Activated naive CD4-positive, alpha-beta T cell treated with anti-CD3 and anti-CD28 coated beads, Interleukin-2, amount 10 ng/mL, durations not matched to agents 7 days and 5 days (primary cell): ENCODE results near the gene NDUFA9.
A peak's percentile ranks its signal among the peaks of the same experiment; 100 is the strongest.

ENCODE experiments used
- CTCF ChIA-PET: fragments of 350-600 bp; sonication (Branson Sonifier 250); formaldehyde crosslinking; loops from one replicate; lab custom pipeline; 2021; ENCODE audit warnings: antibody characterized with exemption; lab: Charles Lee
- DNase-seq: peaks from one replicate; pipeline ENCODE4 v3.0.0-alpha.2; 2020
- H3K27ac Mint-ChIP-seq: one replicate; pipeline ENCODE4 v1.8.0; 2021; ENCODE audit warnings: mild to moderate bottlenecking, moderate library complexity, mixed read lengths
- H3K27me3 Mint-ChIP-seq: one replicate; pipeline ENCODE4 v1.8.0; 2021; ENCODE audit warnings: mild to moderate bottlenecking, mixed read lengths
- H3K36me3 Mint-ChIP-seq: one replicate; pipeline ENCODE4 v1.8.0; 2021; ENCODE audit warnings: mixed read lengths
- H3K4me1 Mint-ChIP-seq: one replicate; pipeline ENCODE4 v1.8.0; 2021; ENCODE audit warnings: mixed read lengths
- H3K4me3 Mint-ChIP-seq: one replicate; pipeline ENCODE4 v1.8.0; 2021; ENCODE audit warnings: mild to moderate bottlenecking, moderate library complexity, mixed read lengths
- H3K9me3 Mint-ChIP-seq: one replicate; pipeline ENCODE4 v1.8.0; 2021; ENCODE audit warnings: mixed read lengths

The NDUFA9 gene

DNA sequence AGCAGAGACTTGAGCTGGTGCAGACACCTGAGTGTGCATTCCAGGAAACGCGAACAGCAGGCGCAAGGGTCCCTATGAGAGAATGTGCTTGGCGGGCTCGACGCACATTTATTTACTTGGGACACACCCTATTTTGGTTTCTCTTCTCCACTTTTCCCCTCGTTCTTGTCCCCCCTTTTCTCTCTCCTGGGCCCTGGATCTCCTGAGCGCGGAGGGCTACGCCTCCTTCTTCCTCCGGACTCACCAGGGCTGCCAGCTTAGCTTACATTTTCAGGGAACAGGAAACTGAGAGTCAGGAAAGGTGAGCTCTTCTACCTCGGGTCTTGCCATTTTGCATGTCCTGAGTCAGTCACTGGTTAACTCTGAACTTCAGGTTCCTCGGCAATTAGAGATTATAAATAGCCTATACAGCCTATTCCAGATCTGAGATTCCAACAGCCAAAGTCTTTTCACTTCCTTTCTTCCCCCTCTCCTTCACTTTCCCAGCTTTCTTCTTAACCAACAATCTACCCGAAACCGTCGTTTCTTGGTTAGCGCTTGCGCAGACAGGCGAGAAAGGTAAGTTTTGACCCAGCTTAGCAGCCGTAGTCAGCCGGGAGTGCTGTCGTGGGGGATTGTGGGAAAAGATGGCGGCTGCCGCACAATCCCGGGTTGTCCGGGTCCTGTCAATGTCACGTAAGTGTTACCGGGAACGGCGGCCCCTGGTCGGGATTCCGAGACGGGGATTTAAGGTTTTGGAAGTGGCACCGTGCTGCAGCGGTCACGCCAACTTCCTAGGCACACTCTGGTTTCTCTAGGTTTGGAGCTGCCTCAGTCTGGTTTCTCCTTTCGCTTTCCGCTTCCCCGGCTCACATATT, at the start of gene NDUFA9, which contains the start of gene AKAP3:
Gene NDUFA9 (plus strand): TSS at position 614 of the 857 bp plus-strand sequence. CDS start 13 bp downstream, at position 627.
Gene AKAP3 (minus strand): TSS at position 551 of the 857 bp plus-strand sequence. CDS start 10,855 bp downstream, outside the sequence.
- CTCF ChIA-PET: interaction anchor here (2.2 kb wide), 1 partner anchor 44 kb away, joined by 11 read pairs; no protein-coding TSS in a partner anchor
- Mint-ChIP-seq H3K4me1 (peaks cover 49% of the 10 kb centered on the region), H3K27ac (peak within 1 kb of the TSS; percentile 92), H3K4me3 (peak within 1 kb of the TSS; percentile 98), H3K9me3 (no peaks in the 10 kb centered on the region), H3K36me3 (peaks cover 1% of the 10 kb centered on the region), H3K27me3 (peaks cover 3% of the 10 kb centered on the region)
- DNase-seq: peak; percentile 88

DNA sequence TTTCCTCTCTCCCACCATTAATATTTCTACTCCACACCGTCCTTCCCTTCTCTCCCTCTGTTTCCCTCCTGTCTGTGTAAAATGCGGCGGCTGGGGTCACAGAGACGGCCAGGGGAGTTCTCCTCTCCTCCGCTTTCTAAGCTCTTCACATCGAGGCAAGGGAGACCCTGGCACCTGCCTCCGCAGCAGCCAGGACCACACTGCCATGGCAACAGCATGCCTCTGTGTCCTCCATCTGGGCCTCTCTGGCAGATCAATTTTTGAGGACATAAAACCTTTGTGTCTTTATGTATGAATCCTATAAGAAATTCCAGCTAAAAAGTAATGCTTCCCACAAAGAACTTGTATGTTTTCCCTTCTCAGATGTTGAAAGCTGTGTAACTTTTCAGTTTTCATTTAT, 45.5 kb upstream of the NDUFA9 start:
- peaks cover 12% of the 10 kb centered on the region for H3K4me1 Mint-ChIP-seq
- H3K4me3 Mint-ChIP-seq: no peak overlapping the region
- H3K27me3 Mint-ChIP-seq: peaks cover 15% of the 10 kb centered on the region
- DNase-seq: no peak
- no peak overlapping the region for H3K27ac Mint-ChIP-seq
- no peaks in the 10 kb centered on the region for H3K9me3 Mint-ChIP-seq
- CTCF ChIA-PET: interaction anchor here (0.6 to 1.3 kb wide), 5 partner anchors 11 to 1139 kb away, joined by 3 to 5 read pairs (median 3); no protein-coding TSS in a partner anchor
- H3K36me3 Mint-ChIP-seq: peaks cover 1% of the 10 kb centered on the region

DNA sequence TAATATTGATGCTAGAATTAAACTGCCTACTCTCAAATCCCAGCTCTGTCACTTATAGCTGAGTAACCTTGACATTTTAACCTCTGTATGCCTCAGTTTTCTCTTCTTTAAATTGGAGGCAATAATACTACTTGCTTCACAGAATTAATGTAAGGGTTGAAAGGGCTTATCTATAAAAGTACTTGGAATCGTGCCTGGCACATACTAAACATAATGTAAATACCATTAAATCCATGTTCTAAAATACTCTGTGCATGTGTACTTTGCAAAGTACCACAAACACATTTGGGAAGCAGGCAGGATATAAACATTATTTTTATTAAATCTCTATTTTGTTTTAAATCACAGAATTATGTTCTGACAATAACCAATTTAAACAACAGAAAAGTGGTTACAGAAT, 45.0 kb upstream of the NDUFA9 start:
- Mint-ChIP-seq H3K27me3 (peaks cover 15% of the 10 kb centered on the region), H3K9me3 (no peaks in the 10 kb centered on the region), H3K36me3 (peaks cover 1% of the 10 kb centered on the region), H3K4me3 (no peak overlapping the region), H3K27ac (no peak overlapping the region), H3K4me1 (peaks cover 12% of the 10 kb centered on the region)
- CTCF ChIA-PET: interaction anchor here (0.6 to 2.1 kb wide), 10 partner anchors 12 to 1139 kb away, joined by 3 to 11 read pairs (median 3); partner anchors contain the start of genes AKAP3 and NDUFA9
- DNase-seq: no peak

DNA sequence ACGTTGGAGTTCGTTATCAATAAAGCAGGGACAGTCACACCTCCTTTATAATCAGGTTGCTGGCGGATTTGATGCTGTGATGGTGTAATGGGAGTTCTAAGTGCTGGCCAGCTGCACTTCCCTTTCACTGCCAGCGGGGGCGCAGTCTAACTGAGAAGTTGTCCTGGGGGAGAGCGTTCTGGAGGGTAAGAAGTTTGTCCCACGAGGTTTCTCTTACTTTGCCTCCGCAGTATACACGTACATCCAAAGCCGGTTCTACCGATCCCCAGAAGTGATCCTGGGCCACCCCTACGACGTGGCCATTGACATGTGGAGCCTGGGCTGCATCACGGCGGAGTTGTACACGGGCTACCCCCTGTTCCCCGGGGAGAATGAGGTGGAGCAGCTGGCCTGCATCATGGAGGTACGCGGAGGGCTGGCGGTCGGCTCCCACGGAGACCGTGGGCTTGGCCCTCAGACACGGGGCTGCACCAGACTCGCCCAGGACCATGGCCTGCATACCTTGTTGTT, 44.2 kb upstream of the NDUFA9 start:
- Mint-ChIP-seq H3K4me1 (peaks cover 12% of the 10 kb centered on the region), H3K27ac (peak overlapping the region; percentile 85), H3K27me3 (peaks cover 15% of the 10 kb centered on the region), H3K36me3 (peaks cover 1% of the 10 kb centered on the region), H3K4me3 (peak overlapping the region; percentile 95), H3K9me3 (no peaks in the 10 kb centered on the region)
- CTCF ChIA-PET: interaction anchor here (0.7 to 2.1 kb wide), 10 partner anchors 13 to 211 kb away, joined by 3 to 11 read pairs (median 3); partner anchors contain the start of genes AKAP3 and NDUFA9
- DNase-seq: peak; percentile 87

DNA sequence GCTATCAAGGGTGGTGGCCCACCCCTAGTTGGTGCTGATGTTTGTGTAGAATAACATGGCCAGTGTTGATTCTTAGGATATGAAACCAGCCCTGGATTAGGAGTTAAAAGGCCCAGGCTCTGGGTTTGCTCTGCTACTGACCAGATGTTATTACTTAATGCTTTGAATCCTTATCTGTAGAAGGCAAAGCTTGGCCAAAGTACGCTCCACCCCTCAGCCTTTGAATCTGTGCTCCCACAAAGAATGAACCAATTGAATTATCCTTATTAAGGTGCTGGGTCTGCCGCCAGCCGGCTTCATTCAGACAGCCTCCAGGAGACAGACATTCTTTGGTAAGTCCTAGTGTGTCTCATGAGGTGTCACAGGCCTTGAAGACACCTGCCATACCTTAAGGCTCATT, 41.9 kb upstream of the NDUFA9 start:
- H3K9me3 Mint-ChIP-seq: no peaks in the 10 kb centered on the region
- no peak overlapping the region for H3K4me3 Mint-ChIP-seq
- H3K27ac Mint-ChIP-seq: no peak overlapping the region
- H3K36me3 Mint-ChIP-seq: peaks cover 4% of the 10 kb centered on the region
- DNase-seq: no peak
- H3K27me3 Mint-ChIP-seq: peaks cover 12% of the 10 kb centered on the region
- CTCF ChIA-PET: no interaction called here
- peaks cover 12% of the 10 kb centered on the region for H3K4me1 Mint-ChIP-seq

DNA sequence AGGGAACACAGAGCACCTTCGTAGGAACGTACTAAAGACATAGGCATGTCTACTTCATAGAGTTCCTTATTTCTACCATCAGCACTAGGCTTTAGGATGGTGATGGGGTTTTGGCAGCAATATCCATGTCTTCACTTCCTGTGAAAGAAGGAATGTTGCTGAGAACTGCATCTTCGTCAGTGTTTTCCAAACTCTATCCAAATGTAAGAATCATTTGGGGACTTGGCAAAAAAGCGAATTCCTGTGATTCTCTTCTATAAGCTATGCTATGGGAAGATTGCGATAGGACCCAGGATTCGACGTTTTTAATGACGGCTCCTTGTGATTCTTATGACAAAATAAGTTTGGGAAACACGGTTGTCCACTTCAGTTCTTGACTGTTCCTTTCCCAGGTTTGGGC, 39.8 kb upstream of the NDUFA9 start:
- Mint-ChIP-seq H3K4me3 (no peak overlapping the region), H3K36me3 (peaks cover 16% of the 10 kb centered on the region), H3K27me3 (peaks cover 4% of the 10 kb centered on the region), H3K9me3 (no peaks in the 10 kb centered on the region), H3K4me1 (peaks cover 12% of the 10 kb centered on the region), H3K27ac (no peak overlapping the region)
- CTCF ChIA-PET: no interaction called here
- no peak for DNase-seq

DNA sequence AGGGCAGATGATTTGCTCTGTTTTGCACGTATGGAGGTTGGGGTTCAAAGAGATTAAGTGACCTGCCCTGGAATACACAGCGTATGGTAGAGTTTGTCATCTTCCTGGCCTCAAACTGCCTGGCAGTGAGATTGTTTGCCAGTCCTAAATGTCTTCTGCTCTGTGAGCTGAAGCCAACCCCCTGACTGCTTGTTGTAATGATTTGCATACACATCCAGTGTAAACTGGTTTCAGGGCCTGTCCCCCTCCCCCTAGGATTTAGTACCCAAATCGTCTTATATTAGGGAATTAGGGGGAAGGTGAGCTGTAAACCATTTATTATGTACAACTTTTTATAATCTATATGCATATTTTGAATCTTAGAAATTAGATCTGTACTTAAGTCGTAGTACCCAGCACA, 38.4 kb upstream of the NDUFA9 start:
- H3K36me3 Mint-ChIP-seq: peaks cover 24% of the 10 kb centered on the region
- no peaks in the 10 kb centered on the region for H3K27me3 Mint-ChIP-seq
- no peak overlapping the region for H3K27ac Mint-ChIP-seq
- DNase-seq: no peak
- H3K9me3 Mint-ChIP-seq: no peaks in the 10 kb centered on the region
- H3K4me1 Mint-ChIP-seq: peaks cover 6% of the 10 kb centered on the region
- no peak overlapping the region for H3K4me3 Mint-ChIP-seq
- CTCF ChIA-PET: interaction anchor here (0.7 to 1.4 kb wide), 2 partner anchors 61 to 147 kb away, joined by 3 read pairs; no protein-coding TSS in a partner anchor

DNA sequence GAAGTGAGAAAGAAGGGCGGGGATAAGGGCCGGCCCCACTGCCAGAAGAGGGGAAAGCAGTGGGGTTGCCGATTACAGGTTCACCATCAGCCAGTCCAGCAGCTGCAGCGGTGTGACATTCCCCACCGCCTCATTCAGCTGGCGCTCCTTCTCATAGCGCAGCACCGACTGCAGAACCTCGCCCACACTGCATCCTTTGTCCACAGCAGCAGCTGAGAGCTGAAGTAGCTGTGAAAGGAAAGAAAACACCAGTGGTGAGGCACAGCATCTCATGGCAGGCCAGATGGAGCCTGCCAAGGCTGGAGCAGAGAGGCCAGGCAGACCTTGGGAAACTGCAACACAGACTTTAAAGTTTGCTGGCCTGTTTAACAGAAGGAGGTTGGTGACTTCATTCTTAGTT, 33.2 kb upstream of the NDUFA9 start:
- Mint-ChIP-seq H3K27me3 (no peaks in the 10 kb centered on the region), H3K4me1 (no peaks in the 10 kb centered on the region), H3K4me3 (no peak overlapping the region), H3K36me3 (peaks cover 22% of the 10 kb centered on the region), H3K27ac (no peak overlapping the region), H3K9me3 (no peaks in the 10 kb centered on the region)
- no peak for DNase-seq
- CTCF ChIA-PET: no interaction called here

DNA sequence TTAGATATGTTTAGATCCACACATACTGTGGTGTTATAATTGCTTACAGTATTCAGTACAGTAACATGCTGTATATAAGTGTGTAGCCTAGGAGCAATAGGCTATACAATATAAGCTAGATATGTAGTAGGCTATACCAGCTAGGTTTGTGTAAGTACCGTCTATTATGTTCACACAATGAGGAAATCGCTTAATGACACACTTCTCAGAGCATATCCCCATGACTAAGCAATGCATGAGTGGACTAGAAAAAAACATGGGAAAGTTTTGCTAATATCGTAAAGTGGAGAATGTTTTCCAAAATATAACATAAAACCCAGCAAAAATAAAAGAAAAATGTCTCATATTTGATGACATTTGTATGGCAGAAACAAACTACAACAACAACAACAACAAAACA, 27.4 kb upstream of the NDUFA9 start:
- Mint-ChIP-seq H3K27me3 (no peaks in the 10 kb centered on the region), H3K4me3 (no peak overlapping the region), H3K9me3 (no peaks in the 10 kb centered on the region), H3K4me1 (no peaks in the 10 kb centered on the region), H3K27ac (no peak overlapping the region), H3K36me3 (no peaks in the 10 kb centered on the region)
- no peak for DNase-seq
- CTCF ChIA-PET: no interaction called here

DNA sequence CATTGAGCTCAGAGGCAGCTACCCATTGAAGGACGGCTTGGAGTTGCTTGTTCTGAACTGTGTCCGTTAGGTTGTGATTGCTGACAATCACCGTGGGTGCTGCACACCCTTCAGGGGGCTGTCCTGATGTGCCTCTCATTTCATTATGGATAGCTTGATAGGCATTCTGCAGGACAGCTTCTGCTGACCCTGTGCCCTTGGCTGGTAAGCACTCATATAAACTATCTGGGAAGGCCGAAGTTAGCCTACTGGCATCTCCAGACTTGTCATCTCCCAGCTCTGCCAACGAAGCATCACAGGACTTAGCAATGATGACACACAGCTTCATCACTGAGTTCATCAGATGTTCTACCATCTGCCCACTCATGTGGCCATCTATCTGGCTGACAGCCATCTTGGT, 22.4 kb upstream of the NDUFA9 start:
- CTCF ChIA-PET: no interaction called here
- H3K27me3 Mint-ChIP-seq: no peaks in the 10 kb centered on the region
- no peak overlapping the region for H3K27ac Mint-ChIP-seq
- no peak overlapping the region for H3K4me3 Mint-ChIP-seq
- H3K4me1 Mint-ChIP-seq: no peaks in the 10 kb centered on the region
- no peak for DNase-seq
- no peaks in the 10 kb centered on the region for H3K9me3 Mint-ChIP-seq
- H3K36me3 Mint-ChIP-seq: no peaks in the 10 kb centered on the region

DNA sequence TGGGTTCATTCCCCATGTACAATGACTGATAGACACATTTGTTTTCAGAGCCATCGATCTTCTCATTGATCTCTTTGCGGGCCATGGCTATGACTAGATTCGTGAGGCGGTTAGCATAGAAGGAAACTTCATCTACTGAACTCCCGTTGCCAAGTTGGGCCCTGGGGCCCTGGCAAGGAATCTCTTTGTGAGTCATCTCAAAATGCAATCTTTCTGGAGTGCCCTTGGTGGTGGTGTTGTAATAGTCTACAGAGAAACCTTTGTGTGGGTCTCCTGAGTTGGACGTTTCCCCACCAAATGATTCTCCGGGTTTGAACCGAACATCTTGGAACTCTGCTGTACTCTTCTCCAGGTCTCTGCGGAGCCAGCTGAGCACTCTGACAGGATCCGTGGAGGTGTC, 20.5 kb upstream of the NDUFA9 start:
- no peak overlapping the region for H3K4me3 Mint-ChIP-seq
- DNase-seq: no peak
- no peaks in the 10 kb centered on the region for H3K9me3 Mint-ChIP-seq
- no peaks in the 10 kb centered on the region for H3K36me3 Mint-ChIP-seq
- H3K27me3 Mint-ChIP-seq: no peaks in the 10 kb centered on the region
- H3K4me1 Mint-ChIP-seq: no peaks in the 10 kb centered on the region
- no peak overlapping the region for H3K27ac Mint-ChIP-seq
- CTCF ChIA-PET: no interaction called here

DNA sequence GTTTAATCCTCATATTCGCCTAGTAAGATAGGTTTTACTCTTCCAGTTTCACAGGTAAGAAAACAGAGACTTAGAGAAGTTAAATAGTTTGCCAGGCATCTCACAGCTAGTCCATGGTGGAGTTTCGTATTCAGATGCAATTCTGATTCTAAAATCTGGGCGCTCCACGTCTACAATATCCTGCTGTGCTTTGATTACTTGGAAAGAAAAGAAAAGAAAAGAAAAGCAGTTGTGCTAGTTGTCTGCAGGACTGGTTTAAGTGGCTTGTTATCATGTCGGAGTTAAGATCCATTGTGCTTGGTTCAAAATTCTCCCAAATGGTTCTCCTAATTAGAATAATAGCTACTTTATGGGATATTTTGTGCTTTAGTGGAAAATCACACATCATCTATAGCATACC, 18.7 kb upstream of the NDUFA9 start:
- DNase-seq: no peak
- no peaks in the 10 kb centered on the region for H3K36me3 Mint-ChIP-seq
- no peak overlapping the region for H3K4me3 Mint-ChIP-seq
- H3K4me1 Mint-ChIP-seq: no peaks in the 10 kb centered on the region
- H3K9me3 Mint-ChIP-seq: no peaks in the 10 kb centered on the region
- no peaks in the 10 kb centered on the region for H3K27me3 Mint-ChIP-seq
- CTCF ChIA-PET: no interaction called here
- H3K27ac Mint-ChIP-seq: no peak overlapping the region

DNA sequence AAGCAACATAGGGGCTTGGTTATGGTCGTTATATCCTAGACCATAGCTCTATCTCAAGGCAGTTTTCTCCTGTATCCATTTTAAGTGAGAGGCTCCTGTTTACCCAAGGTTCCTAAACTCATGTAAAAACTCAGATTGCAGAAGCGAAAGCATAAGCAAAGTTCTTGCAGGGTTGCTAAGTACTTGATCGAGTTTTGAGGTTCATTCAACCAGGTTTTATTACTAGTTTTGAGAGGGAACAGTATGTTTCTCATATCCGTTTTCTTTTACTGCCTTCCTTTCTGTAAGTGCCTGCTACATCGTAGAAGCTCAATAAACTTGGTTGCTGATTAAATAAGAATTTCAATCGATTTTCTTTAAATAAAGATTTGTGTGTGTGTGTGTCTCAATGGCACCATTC, 5.2 kb upstream of the NDUFA9 start:
- Mint-ChIP-seq H3K27me3 (peaks cover 6% of the 10 kb centered on the region), H3K4me1 (peaks cover 16% of the 10 kb centered on the region), H3K9me3 (no peaks in the 10 kb centered on the region), H3K27ac (no peak overlapping the region), H3K4me3 (no peak overlapping the region), H3K36me3 (no peaks in the 10 kb centered on the region)
- CTCF ChIA-PET: no interaction called here
- no peak for DNase-seq

DNA sequence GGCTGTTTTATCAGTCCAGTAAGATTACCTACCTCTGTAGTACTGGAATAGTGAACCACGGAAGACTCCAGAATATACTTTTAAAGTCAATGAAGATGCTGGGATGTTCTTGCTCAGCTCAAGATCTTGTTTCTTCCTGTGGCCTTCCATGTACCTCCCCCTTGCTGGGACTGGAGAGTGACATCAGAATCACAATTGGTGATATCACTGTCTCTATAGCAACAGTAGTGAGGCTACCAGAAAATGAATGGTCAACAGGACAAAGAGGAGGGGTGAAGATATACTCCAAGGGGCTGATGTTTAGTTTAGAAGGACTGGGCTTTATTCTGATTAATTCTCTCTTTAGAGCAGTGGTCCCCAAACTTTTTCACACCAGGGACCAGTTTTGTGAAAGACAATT, 3.9 kb upstream of the NDUFA9 start:
- Mint-ChIP-seq H3K4me3 (no peak overlapping the region), H3K36me3 (no peaks in the 10 kb centered on the region), H3K27me3 (peaks cover 6% of the 10 kb centered on the region), H3K27ac (no peak overlapping the region), H3K9me3 (no peaks in the 10 kb centered on the region), H3K4me1 (peaks cover 27% of the 10 kb centered on the region)
- no peak for DNase-seq
- CTCF ChIA-PET: no interaction called here
